ENCODE measurements around the gene C6orf58. TPM values are rescaled to one million over a fixed set of nuclear protein-coding genes. Genes with fewer than 3 reads are reported as not detected.
"Not testable (repeated sequence)": the region's sequence is repeated elsewhere in the genome, so short reads cannot be mapped to it uniquely, and the experiment has no call there.

Gene C6orf58
- polyA plus RNA-seq, 1 donor: 0.77 TPM

GRCh38 chr6:127590344-127590743, 13.4 kb downstream of the C6orf58 start:
- no peak for DNase-seq (ENCODE audit: low read depth)

GRCh38 chr6:127592964-127593363, 16.0 kb downstream of the C6orf58 start:
- no peak for DNase-seq (ENCODE audit: low read depth)

GRCh38 chr6:127593456-127593855, 16.5 kb downstream of the C6orf58 start:
- DNase-seq (ENCODE audit: low read depth): not testable (repeated sequence)

- DNase-seq (ENCODE audit: low read depth): no peak
Observed at GRCh38 chr6:127606131-127606562, 29.2 kb downstream of the C6orf58 start.

GRCh38 chr6:127608554-127609270, 31.7 kb downstream of the C6orf58 start:
- no peak for DNase-seq (ENCODE audit: low read depth)

GRCh38 chr6:127618729-127619128, 41.8 kb downstream of the C6orf58 start:
- no peak for DNase-seq (ENCODE audit: low read depth)

GRCh38 chr6:127630800-127631199, 53.8 kb downstream of the C6orf58 start:
- no peak for DNase-seq (ENCODE audit: low read depth)

- DNase-seq (ENCODE audit: low read depth): no peak
Observed at GRCh38 chr6:127634178-127634577, 57.2 kb downstream of the C6orf58 start.

GRCh38 chr6:127635091-127635490, 58.1 kb downstream of the C6orf58 start:
- DNase-seq (ENCODE audit: low read depth): no peak

- no peak for DNase-seq (ENCODE audit: low read depth)
Observed at GRCh38 chr6:127637830-127638409, 60.9 kb downstream of the C6orf58 start.

Other genes with a start within 250 kb of the C6orf58 start
- 58.7 TPM for gene ECHDC1, start 233.6 kb upstream of the C6orf58 start, polyA plus RNA-seq (ENCODE audit: insufficient read length)
- 16.1 TPM for gene KIAA0408, start 117.8 kb upstream of the C6orf58 start, polyA plus RNA-seq (ENCODE audit: insufficient read length)